ENCODE data around the gene PPARG. TPM values are rescaled to one million over a fixed set of nuclear protein-coding genes. Genes with fewer than 3 reads are reported as not detected.
A peak's percentile ranks its signal among the peaks of the same experiment; 100 is the strongest.

The PPARG gene
- total and polyA plus RNA-seq, 4 donors, result 8.3 to 41.4 (median 26.2) TPM

DNA sequence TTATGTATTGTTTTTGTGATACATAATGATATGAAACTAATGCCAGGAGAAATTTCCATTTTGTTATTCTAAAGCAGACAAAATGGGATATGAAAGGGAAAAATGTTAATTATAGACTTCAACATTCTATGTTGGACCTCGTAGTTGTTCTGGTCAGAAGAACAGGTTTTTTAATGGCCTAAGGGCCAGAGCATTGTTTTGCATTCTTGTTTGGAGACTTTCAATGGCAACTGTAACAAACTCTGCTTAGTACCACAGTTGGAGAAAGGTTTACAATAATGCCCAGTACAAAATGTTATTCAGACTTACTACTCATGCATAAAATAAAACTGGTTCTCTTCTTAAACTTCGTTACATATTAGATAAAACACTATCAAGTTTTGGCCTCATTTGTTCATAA lies 12.2 kb downstream of the PPARG start:
- TF ChIP-seq, protein P1, sequence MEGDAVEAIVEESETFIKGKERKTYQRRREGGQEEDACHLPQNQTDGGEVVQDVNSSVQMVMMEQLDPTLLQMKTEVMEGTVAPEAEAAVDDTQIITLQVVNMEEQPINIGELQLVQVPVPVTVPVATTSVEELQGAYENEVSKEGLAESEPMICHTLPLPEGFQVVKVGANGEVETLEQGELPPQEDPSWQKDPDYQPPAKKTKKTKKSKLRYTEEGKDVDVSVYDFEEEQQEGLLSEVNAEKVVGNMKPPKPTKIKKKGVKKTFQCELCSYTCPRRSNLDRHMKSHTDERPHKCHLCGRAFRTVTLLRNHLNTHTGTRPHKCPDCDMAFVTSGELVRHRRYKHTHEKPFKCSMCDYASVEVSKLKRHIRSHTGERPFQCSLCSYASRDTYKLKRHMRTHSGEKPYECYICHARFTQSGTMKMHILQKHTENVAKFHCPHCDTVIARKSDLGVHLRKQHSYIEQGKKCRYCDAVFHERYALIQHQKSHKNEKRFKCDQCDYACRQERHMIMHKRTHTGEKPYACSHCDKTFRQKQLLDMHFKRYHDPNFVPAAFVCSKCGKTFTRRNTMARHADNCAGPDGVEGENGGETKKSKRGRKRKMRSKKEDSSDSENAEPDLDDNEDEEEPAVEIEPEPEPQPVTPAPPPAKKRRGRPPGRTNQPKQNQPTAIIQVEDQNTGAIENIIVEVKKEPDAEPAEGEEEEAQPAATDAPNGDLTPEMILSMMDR (IDR thresholded peaks at IDR 0.05; ENCODE audit: control extremely low read depth, extremely low read depth), result no peak
- Histone ChIP-seq H3K4me1 (ENCODE audit: control insufficient read depth in 5 of 5, insufficient read depth in 5 of 5, low read length in 5 of 5) (peaks cover 0 to 1% (median 0%) of the 10 kb centered on the region in 5 donors), H3K9me3 (ENCODE audit: control insufficient read depth in 4 of 4, insufficient read depth in 3 of 4, low read length in 3 of 4) (no peaks in the 10 kb centered on the region), H3K27ac (ENCODE audit: low read depth in 1 of 2, low read length in 1 of 2) (no peak overlapping the region), H3K36me3 (ENCODE audit: control insufficient read depth in 4 of 4, insufficient read depth in 4 of 4, low read length in 4 of 4) (no peaks in the 10 kb centered on the region), H3K27me3 (ENCODE audit: control insufficient read depth in 3 of 3, insufficient read depth in 3 of 3, low read length in 2 of 3) (no peaks in the 10 kb centered on the region), H3K9ac (ENCODE audit: insufficient read depth in 1 of 2, low read length in 2 of 2) (no peak overlapping the region), H3K4me3 (no peak overlapping the region)
- WGBS, 2 donors, result 84 to 90% methylated on average over 2 of the region's 2 CpGs
- no peak for ATAC-seq (ENCODE audit: insufficient read depth, low FRiP score)
- DNase-seq, result no peak

- TF ChIP-seq, protein P1 (IDR thresholded peaks at IDR 0.05; ENCODE audit: control extremely low read depth, extremely low read depth), result no peak
- ATAC-seq (ENCODE audit: insufficient read depth, low FRiP score), result no peak
- Histone ChIP-seq H3K9ac (ENCODE audit: insufficient read depth in 1 of 2, low read length in 2 of 2) (no peak overlapping the region), H3K36me3 (ENCODE audit: control insufficient read depth in 4 of 4, insufficient read depth in 4 of 4, low read length in 4 of 4) (no peaks in the 10 kb centered on the region), H3K27me3 (ENCODE audit: control insufficient read depth in 3 of 3, insufficient read depth in 3 of 3, low read length in 2 of 3) (no peaks in the 10 kb centered on the region), H3K27ac (ENCODE audit: low read depth in 1 of 2, low read length in 1 of 2) (no peak overlapping the region), H3K4me3 (no peak overlapping the region), H3K4me1 (ENCODE audit: control insufficient read depth in 5 of 5, insufficient read depth in 5 of 5, low read length in 5 of 5) (peaks cover 0 to 1% (median 0%) of the 10 kb centered on the region in 5 donors), H3K9me3 (ENCODE audit: control insufficient read depth in 4 of 4, insufficient read depth in 3 of 4, low read length in 3 of 4) (no peaks in the 10 kb centered on the region)
- no peak for DNase-seq
- 77 to 84% methylated on average over 1 of the region's 1 CpG for WGBS, 2 donors
Measured at GRCh38 chr3:12301513-12301912, 12.6 kb downstream of the PPARG start.

GRCh38 chr3:12302564-12302963 lies 13.7 kb downstream of the PPARG start:
- Histone ChIP-seq H3K9ac (ENCODE audit: insufficient read depth in 1 of 2, low read length in 2 of 2) (no peak overlapping the region), H3K27ac (ENCODE audit: low read depth in 1 of 2, low read length in 1 of 2) (no peak overlapping the region), H3K9me3 (ENCODE audit: control insufficient read depth in 4 of 4, insufficient read depth in 3 of 4, low read length in 3 of 4) (no peaks in the 10 kb centered on the region), H3K4me3 (no peak overlapping the region), H3K27me3 (ENCODE audit: control insufficient read depth in 3 of 3, insufficient read depth in 3 of 3, low read length in 2 of 3) (no peaks in the 10 kb centered on the region), H3K4me1 (ENCODE audit: control insufficient read depth in 5 of 5, insufficient read depth in 5 of 5, low read length in 5 of 5) (peaks cover 0 to 1% (median 0%) of the 10 kb centered on the region in 5 donors), H3K36me3 (ENCODE audit: control insufficient read depth in 4 of 4, insufficient read depth in 4 of 4, low read length in 4 of 4) (no peaks in the 10 kb centered on the region)
- ATAC-seq (ENCODE audit: insufficient read depth, low FRiP score) (no peak), DNase-seq (no peak)
- TF ChIP-seq, protein P1 (IDR thresholded peaks at IDR 0.05; ENCODE audit: control extremely low read depth, extremely low read depth), result no peak
- WGBS, 2 donors, result 87 to 95% methylated on average over 6 of the region's 6 CpGs

DNA sequence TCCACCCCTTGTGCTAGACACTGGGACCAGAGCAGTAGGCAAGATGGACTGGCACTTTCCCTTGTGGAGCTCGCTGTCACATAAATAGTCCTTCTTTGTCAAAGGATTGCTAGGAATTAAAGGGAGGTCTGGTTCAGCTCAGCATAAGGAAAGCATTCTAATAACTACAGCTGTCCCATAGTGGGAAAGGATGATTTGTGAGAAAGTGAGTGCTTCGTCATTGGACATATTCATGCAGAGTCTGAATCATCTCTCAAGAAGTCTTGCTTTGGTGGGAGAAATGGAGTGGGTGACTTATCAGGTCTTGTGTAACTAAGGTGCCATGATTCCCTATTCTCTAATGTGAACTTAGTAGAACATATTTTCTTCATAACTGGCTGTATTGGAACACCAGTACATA lies 14.7 kb downstream of the PPARG start:
- no peaks in the 10 kb centered on the region for H3K27me3 ChIP-seq (ENCODE audit: control insufficient read depth in 3 of 3, insufficient read depth in 3 of 3, low read length in 2 of 3)
- TF ChIP-seq, protein P1 (IDR thresholded peaks at IDR 0.05; ENCODE audit: control extremely low read depth, extremely low read depth), result no peak
- H3K9ac ChIP-seq (ENCODE audit: insufficient read depth in 1 of 2, low read length in 2 of 2), result no peak overlapping the region
- ATAC-seq (ENCODE audit: insufficient read depth, low FRiP score) (no peak), DNase-seq (no peak)
- H3K27ac ChIP-seq (ENCODE audit: low read depth in 1 of 2, low read length in 1 of 2), result peak overlapping the region in 1 of 2 donors; percentile 52
- peaks cover 0 to 3% (median 0%) of the 10 kb centered on the region in 5 donors for H3K4me1 ChIP-seq (ENCODE audit: control insufficient read depth in 5 of 5, insufficient read depth in 5 of 5, low read length in 5 of 5)
- H3K36me3 ChIP-seq (ENCODE audit: control insufficient read depth in 4 of 4, insufficient read depth in 4 of 4, low read length in 4 of 4), result no peaks in the 10 kb centered on the region
- 87 to 88% methylated on average over 2 of the region's 2 CpGs for WGBS, 2 donors
- H3K4me3 ChIP-seq, result no peak overlapping the region
- no peaks in the 10 kb centered on the region for H3K9me3 ChIP-seq (ENCODE audit: control insufficient read depth in 4 of 4, insufficient read depth in 3 of 4, low read length in 3 of 4)

Data from lung (tissue), 12 donors.